NCI-H2029 (cell line): Measurements from ENCODE around the gene BRD4.

Experiments
- DNase-seq: peaks from one replicate; lab custom pipeline; 2025; lab: John Stamatoyannopoulos, UW

Gene BRD4

GRCh38 chr19:15313649-15314279 lies 18.6 kb downstream of the BRD4 start:
- no peak for DNase-seq

GRCh38 chr19:15307169-15307568 lies 25.2 kb downstream of the BRD4 start:
- DNase-seq: no peak

GRCh38 chr19:15305582-15306334 lies 26.6 kb downstream of the BRD4 start:
- no peak for DNase-seq

- DNase-seq: no peak
These were observed 28.1 kb downstream of the BRD4 start for GRCh38 chr19:15304140-15304705.

- no peak for DNase-seq
These were observed 29.1 kb downstream of the BRD4 start for GRCh38 chr19:15303105-15303780.

GRCh38 chr19:15300533-15301197 lies 31.7 kb downstream of the BRD4 start:
- DNase-seq: no peak

- DNase-seq: no peak
These were observed 32.5 kb downstream of the BRD4 start for GRCh38 chr19:15299568-15300409.

- DNase-seq: no peak
These were observed 33.3 kb downstream of the BRD4 start for GRCh38 chr19:15298847-15299567.

- DNase-seq: peak; percentile 84
These were observed 34.7 kb downstream of the BRD4 start for GRCh38 chr19:15297416-15298224.

- no peak for DNase-seq
These were observed 35.4 kb downstream of the BRD4 start for GRCh38 chr19:15296841-15297415.

- no peak for DNase-seq
These were observed 36.0 kb downstream of the BRD4 start for GRCh38 chr19:15296353-15296752.

GRCh38 chr19:15294561-15294990 lies 37.8 kb downstream of the BRD4 start:
- no peak for DNase-seq

- no peak for DNase-seq
These were observed 38.4 kb downstream of the BRD4 start for GRCh38 chr19:15293781-15294491.

GRCh38 chr19:15292847-15293582 lies 39.3 kb downstream of the BRD4 start:
- DNase-seq: peak; percentile 57

- DNase-seq: no peak
These were observed 40.2 kb downstream of the BRD4 start for GRCh38 chr19:15292140-15292539.

- DNase-seq: no peak
These were observed 40.8 kb downstream of the BRD4 start for GRCh38 chr19:15291548-15292021.

GRCh38 chr19:15291089-15291488 lies 41.2 kb downstream of the BRD4 start:
- no peak for DNase-seq

- DNase-seq: no peak
These were observed 42.2 kb downstream of the BRD4 start for GRCh38 chr19:15290166-15290565.
